Mesothelial cell of epicardium (in vitro differentiated cells): ENCODE results near the gene HTR7. TPM values are rescaled to one million over a fixed set of nuclear protein-coding genes. Genes with fewer than 3 reads are reported as not detected.

Source experiments
- DNase-seq, 2 experiments: peaks; one replicate each; pipeline ENCODE4 v3.0.0; 2021; ENCODE audit warnings: low spot score in 2 of 2; ENCODE audit not compliant: unreplicated experiment in 2 of 2
- H3K27ac Mint-ChIP-seq: 2 replicates; pipeline ENCODE4 v1.8.0; 2021; ENCODE audit warnings: mixed read lengths
- H3K27me3 Mint-ChIP-seq: 2 replicates; pipeline ENCODE4 v1.8.0; 2021; ENCODE audit warnings: low read depth, mixed read lengths
- H3K36me3 Mint-ChIP-seq: 2 replicates; pipeline ENCODE4 v1.8.0; 2021; ENCODE audit warnings: mixed read lengths
- H3K4me1 Mint-ChIP-seq: 2 replicates; pipeline ENCODE4 v1.8.0; 2021; ENCODE audit warnings: mixed read lengths
- H3K4me3 Mint-ChIP-seq: 2 replicates; pipeline ENCODE4 v1.8.0; 2021; ENCODE audit warnings: mild to moderate bottlenecking, moderate library complexity, mixed read lengths
- H3K9me3 Mint-ChIP-seq: 2 replicates; pipeline ENCODE4 v1.8.0; 2021; ENCODE audit warnings: mixed read lengths
- total RNA-seq: library from RNA; stranded (reverse); gene quantifications from 3 replicates; pipeline ENCODE4 v1.2.1, GENCODE V29; 2021
- TF ChIP-seq, protein P1 (sequence below): fragments of 200-600 bp; sonication (generic); IDR thresholded peaks from one replicate; pipeline ENCODE4 v1.5.0; 2021; ENCODE audit warnings: antibody characterized with exemption; ENCODE audit not compliant: unreplicated experiment

Gene HTR7
- total RNA-seq, 1 donor from 2014 or later: 3.4 TPM

DNA sequence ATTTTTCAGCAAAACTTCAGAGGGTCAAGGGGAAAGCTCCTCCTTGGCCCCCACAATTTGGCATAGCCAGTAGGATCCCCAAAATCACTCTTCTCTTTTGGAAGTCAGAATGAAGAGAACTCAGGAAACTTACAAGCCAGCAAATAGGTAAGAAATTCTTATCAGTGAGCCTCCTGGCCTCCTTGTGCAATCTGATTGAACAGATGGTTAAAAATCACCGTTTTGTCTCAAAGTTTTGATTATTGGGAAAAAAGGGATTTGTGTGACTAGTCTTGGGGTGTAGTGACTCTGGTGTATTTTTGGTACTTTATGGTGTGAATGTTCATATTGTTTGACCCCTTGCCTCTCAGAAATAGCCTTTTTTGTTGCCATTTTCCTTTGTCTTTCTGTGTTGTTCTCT, 56.2 kb downstream of the HTR7 start:
- Mint-ChIP-seq H3K4me3 (no peak overlapping the region), H3K36me3 (peaks cover 2% of the 10 kb centered on the region), H3K4me1 (no peaks in the 10 kb centered on the region), H3K9me3 (peaks cover 26% of the 10 kb centered on the region), H3K27ac (no peak overlapping the region), H3K27me3 (no peaks in the 10 kb centered on the region)
- DNase-seq: no peak
- TF ChIP-seq, protein P1, sequence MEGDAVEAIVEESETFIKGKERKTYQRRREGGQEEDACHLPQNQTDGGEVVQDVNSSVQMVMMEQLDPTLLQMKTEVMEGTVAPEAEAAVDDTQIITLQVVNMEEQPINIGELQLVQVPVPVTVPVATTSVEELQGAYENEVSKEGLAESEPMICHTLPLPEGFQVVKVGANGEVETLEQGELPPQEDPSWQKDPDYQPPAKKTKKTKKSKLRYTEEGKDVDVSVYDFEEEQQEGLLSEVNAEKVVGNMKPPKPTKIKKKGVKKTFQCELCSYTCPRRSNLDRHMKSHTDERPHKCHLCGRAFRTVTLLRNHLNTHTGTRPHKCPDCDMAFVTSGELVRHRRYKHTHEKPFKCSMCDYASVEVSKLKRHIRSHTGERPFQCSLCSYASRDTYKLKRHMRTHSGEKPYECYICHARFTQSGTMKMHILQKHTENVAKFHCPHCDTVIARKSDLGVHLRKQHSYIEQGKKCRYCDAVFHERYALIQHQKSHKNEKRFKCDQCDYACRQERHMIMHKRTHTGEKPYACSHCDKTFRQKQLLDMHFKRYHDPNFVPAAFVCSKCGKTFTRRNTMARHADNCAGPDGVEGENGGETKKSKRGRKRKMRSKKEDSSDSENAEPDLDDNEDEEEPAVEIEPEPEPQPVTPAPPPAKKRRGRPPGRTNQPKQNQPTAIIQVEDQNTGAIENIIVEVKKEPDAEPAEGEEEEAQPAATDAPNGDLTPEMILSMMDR: no peak

DNA sequence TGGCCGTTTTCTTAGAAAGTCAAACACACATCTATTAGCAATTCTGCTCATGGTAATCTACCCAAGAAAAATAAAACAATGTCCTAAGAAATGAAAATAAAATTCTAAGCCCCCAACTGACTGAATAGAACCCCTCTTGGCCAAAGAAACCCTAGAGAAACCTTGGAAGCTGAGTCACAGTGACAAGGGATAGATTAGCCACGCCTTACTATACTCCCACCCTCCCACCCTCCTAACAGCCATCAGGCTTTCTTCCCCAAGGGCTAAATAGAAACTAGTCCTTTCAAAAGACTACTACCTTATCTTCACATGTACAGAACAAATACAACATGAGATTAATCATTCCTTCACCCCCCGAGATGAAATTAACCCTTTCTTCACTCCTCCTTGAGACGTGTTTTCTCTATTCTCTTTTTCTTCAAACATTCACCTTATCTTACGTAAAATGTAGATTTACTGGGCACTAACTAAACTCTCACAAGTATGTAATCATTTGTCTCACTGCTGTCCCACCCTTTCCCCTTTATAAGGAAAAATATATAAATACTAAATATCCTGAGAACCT, 57.5 kb downstream of the HTR7 start:
- Mint-ChIP-seq H3K9me3 (peaks cover 30% of the 10 kb centered on the region), H3K4me1 (no peaks in the 10 kb centered on the region)
- TF ChIP-seq, protein P1: no peak

DNA sequence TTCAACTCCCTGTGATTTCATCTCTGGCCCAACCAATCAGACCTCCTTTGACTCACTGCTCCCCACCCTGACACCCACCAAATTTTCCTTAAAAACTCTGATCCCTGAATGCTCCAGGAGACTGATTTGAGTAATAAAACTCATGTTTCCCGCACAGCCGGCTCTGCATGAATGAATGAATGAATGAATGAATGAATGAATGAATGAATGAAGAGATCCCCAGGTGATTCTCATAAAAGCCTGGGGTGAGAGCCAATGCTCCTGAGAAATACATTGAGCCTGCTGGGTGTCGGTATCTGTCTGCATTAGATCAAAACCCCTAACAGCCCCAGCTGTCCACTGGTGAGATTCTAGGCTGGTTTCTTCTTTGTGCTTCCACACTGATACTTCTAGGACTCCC, 58.7 kb downstream of the HTR7 start:
- TF ChIP-seq, protein P1: no peak

More for the DNA sequence above, 57.5 kb downstream of the HTR7 start:
- Mint-ChIP-seq H3K27ac (no peak overlapping the region), H3K36me3 (no peaks in the 10 kb centered on the region), H3K4me3 (no peak overlapping the region), H3K27me3 (no peaks in the 10 kb centered on the region)
- no peak for DNase-seq

DNA sequence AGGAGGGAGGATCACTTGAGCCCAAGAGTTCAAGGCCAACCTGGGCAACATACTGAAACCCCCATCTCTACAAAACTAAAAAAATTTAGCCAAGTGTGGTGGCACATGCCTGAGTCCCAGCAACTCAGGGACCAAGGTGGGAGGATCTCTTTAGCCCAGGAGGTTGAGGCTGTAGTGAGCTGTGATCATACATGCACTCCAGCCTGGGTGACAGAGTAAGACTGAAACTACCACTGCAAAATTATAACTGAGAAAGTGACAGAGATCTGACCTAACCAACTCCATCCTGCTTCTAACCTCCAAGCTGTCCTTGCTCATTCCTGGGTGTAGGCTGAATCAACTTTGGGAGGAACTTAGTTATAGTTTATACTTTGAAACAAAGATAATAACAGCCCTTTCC, 59.4 kb downstream of the HTR7 start:
- TF ChIP-seq, protein P1: no peak
- Mint-ChIP-seq H3K4me3 (no peak overlapping the region), H3K27ac (no peak overlapping the region), H3K4me1 (no peaks in the 10 kb centered on the region), H3K27me3 (no peaks in the 10 kb centered on the region), H3K9me3 (peaks cover 26% of the 10 kb centered on the region), H3K36me3 (no peaks in the 10 kb centered on the region)
- DNase-seq: no peak

More for the DNA sequence above, 58.7 kb downstream of the HTR7 start:
- Mint-ChIP-seq H3K36me3 (no peaks in the 10 kb centered on the region), H3K4me1 (no peaks in the 10 kb centered on the region), H3K4me3 (no peak overlapping the region), H3K9me3 (peaks cover 30% of the 10 kb centered on the region), H3K27me3 (no peaks in the 10 kb centered on the region), H3K27ac (no peak overlapping the region)
- DNase-seq: no peak

DNA sequence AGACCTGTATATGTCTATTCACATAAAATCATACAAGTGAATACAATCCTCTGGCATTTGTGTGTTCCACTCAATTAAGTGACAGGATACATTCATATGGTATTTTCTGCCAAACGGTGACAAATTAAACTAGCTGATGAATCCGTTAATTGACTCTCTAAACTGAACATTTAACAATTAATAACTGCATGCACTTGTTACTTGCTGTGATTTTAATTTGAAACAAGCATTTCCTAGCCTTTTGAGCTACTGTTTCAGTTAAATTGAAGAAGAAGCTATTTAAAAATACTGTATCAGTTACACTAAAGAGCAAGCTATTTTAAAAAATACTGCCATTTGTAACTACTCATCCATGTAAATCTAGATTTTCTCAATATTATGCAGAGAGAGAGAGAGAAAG, 67.4 kb downstream of the HTR7 start:
- Mint-ChIP-seq H3K36me3 (no peaks in the 10 kb centered on the region), H3K27ac (no peak overlapping the region), H3K27me3 (peaks cover 2% of the 10 kb centered on the region), H3K4me3 (no peak overlapping the region), H3K4me1 (no peaks in the 10 kb centered on the region), H3K9me3 (peaks cover 5% of the 10 kb centered on the region)
- DNase-seq: no peak
- TF ChIP-seq, protein P1: no peak

DNA sequence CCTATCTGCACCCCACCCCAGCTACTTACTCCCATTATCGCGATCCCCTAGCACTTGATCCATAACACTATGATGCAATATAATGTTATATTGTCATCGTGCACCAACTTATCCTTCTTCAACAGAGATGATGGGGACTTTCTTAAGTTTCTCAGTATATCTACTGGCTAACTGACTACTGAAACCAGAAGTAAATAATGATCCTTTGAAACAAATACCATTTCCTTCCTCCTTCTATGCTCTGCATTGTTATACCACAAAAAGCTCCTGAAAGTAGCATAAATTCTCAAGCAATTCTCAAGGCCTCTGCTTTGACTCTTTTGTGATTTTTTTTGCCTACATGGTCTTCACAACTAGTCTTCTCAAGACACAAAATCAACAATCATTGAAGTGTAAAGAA, 68.9 kb downstream of the HTR7 start:
- TF ChIP-seq, protein P1: no peak

More for the DNA sequence above, 68.9 kb downstream of the HTR7 start:
- H3K4me1 Mint-ChIP-seq: peaks cover 3% of the 10 kb centered on the region
- no peak for DNase-seq
- no peaks in the 10 kb centered on the region for H3K9me3 Mint-ChIP-seq
- no peaks in the 10 kb centered on the region for H3K36me3 Mint-ChIP-seq
- H3K4me3 Mint-ChIP-seq: no peak overlapping the region
- peaks cover 2% of the 10 kb centered on the region for H3K27me3 Mint-ChIP-seq
- H3K27ac Mint-ChIP-seq: no peak overlapping the region
